Fibroblast of lung (primary cell): ENCODE results near the gene SERPINE2. TPM values are rescaled to one million over a fixed set of nuclear protein-coding genes. Genes with fewer than 3 reads are reported as not detected.

Experiments used
- DNase-seq, 2 donors: peaks; one replicate each; pipeline versions ENCODE4 v3.0.0 to v3.0.0-alpha.2; 2010; ENCODE audit warnings: low read depth in 2 of 2
- H2AFZ ChIP-seq: 2 replicates; pipeline ENCODE4 v1.5.1; 2012; ENCODE audit warnings: low read length, control low read depth, inconsistent platforms
- H3K27ac ChIP-seq: 2 replicates; pipeline ENCODE4 v1.5.1; 2011; ENCODE audit warnings: low read length, control low read depth; ENCODE audit not compliant: insufficient read depth
- H3K27me3 ChIP-seq: 2 replicates; pipeline ENCODE4 v1.5.1; 2011; ENCODE audit warnings: mild to moderate bottlenecking, low read length; ENCODE audit not compliant: control insufficient read depth, insufficient read depth
- H3K36me3 ChIP-seq: 2 replicates; pipeline ENCODE4 v1.5.1; 2011; ENCODE audit warnings: low read length; ENCODE audit not compliant: control insufficient read depth, insufficient read depth
- H3K4me1 ChIP-seq: 2 replicates; pipeline ENCODE4 v1.5.1; 2011; ENCODE audit warnings: low read length; ENCODE audit not compliant: control insufficient read depth, insufficient read depth; ENCODE audit errors: extremely low read depth
- H3K4me2 ChIP-seq: 2 replicates; pipeline ENCODE4 v1.5.1; 2011; ENCODE audit warnings: low read length, control low read depth; ENCODE audit not compliant: insufficient read depth; ENCODE audit errors: extremely low read depth
- H3K4me3 ChIP-seq, 4 experiments: fragments of 200-600 bp in 1 of 4; sonication (generic) in 1 of 4; replicated peaks in 1 of 4; 2 replicates each; pipeline ENCODE4 v1.5.1; 2011 to 2016; ENCODE audit warnings: low read length in 4 of 4, low read depth in 3 of 4, mild to moderate bottlenecking in 3 of 4, control low read depth in 2 of 4, inconsistent platforms in 1 of 4, mixed read lengths in 1 of 4; ENCODE audit not compliant: insufficient read depth in 1 of 4; ENCODE audit errors: control extremely low read depth in 1 of 4
- H3K79me2 ChIP-seq: 2 replicates; pipeline ENCODE4 v1.5.1; 2012; ENCODE audit warnings: mild to moderate bottlenecking, low read length, inconsistent platforms; ENCODE audit not compliant: control insufficient read depth, insufficient read depth
- H3K9ac ChIP-seq: 2 replicates; pipeline ENCODE4 v1.5.1; 2011; ENCODE audit warnings: mild to moderate bottlenecking, low read length, control low read depth; ENCODE audit not compliant: insufficient read depth
- H3K9me3 ChIP-seq: 2 replicates; pipeline ENCODE4 v1.5.1; 2012; ENCODE audit warnings: low read depth, low read length; ENCODE audit not compliant: control insufficient read depth, insufficient read depth
- H4K20me1 ChIP-seq: 2 replicates; pipeline ENCODE4 v1.5.1; 2011; ENCODE audit warnings: low read length; ENCODE audit not compliant: control insufficient read depth, insufficient read depth; ENCODE audit errors: extremely low read depth
- CTCF ChIP-seq, 2 donors: IDR thresholded peaks in 1 of 2; conservative IDR thresholded peaks in 1 of 2; 1 replicate in 1 of 2; 2 replicates in 1 of 2; pipeline ENCODE4 v1.5.1; 2011 to 2012; ENCODE audit warnings: low read length in 2 of 2, control low read depth in 1 of 2, inconsistent platforms in 1 of 2, low read depth in 1 of 2, mild to moderate bottlenecking in 1 of 2
- EZH2 ChIP-seq: IDR thresholded peaks from 2 replicates; pipeline ENCODE4 v1.5.1; 2012; ENCODE audit warnings: low read length, control low read depth, mild to moderate bottlenecking; ENCODE audit errors: missing control alignments
- polyA plus RNA-seq, 2 donors: library from polyadenylated mRNA; depleted of rRNA in 1 of 2; stranded (reverse) in 1 of 2; unstranded in 1 of 2; fragments of >200 nt; gene quantifications; 2 replicates each; pipeline ENCODE4 v1.2.1, GENCODE V29; 2011 to 2012; ENCODE audit warnings: missing spikeins in 1 of 2
- total RNA-seq: library from RNA; depleted of rRNA; stranded (reverse); fragments of >200 nt; gene quantifications from 2 replicates; pipeline ENCODE4 v1.2.1, GENCODE V29; 2014

Gene SERPINE2
- total and polyA plus RNA-seq, 2 donors (not counting 1 experiment from before 2014, with no cell fraction given) = 77.9 to 149 TPM

DNA sequence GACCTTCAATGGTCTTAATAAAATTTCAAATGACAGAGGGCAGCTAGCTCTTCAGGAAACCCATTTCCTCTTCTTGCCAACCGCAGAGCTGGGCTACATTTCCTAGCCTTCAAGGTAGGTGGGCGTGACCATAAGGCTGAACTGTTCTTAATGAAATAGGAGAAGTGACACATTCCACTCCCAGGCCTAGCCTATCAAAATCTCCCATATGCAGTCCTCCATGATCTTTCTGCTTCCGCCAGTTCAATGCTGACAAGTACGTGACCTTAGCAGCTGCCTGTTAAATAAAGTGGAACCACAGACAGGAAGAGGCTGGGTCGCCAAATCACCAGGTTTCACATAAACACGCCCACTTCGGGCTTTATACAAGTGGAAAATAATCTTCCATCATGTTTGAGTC, 13.2 kb downstream of the SERPINE2 start:
- Histone ChIP-seq H3K36me3 (no peaks in the 10 kb centered on the region), H3K4me2 (no peak overlapping the region), H3K4me3 (no peak overlapping the region), H3K9me3 (no peaks in the 10 kb centered on the region), H3K27me3 (no peaks in the 10 kb centered on the region), H3K27ac (no peak overlapping the region), H2AFZ (no peak overlapping the region), H3K4me1 (no peaks in the 10 kb centered on the region), H3K79me2 (no peaks in the 10 kb centered on the region), H4K20me1 (no peaks in the 10 kb centered on the region), H3K9ac (no peak overlapping the region)
- TF ChIP-seq CTCF (conservative IDR thresholded peaks at IDR 0.05 in 1 of 2, IDR thresholded peaks at IDR 0.05 in 1 of 2; ENCODE audit: low read depth in 1 of 2, low read length in 2 of 2) (no peak), EZH2 (no peak)
- no peak for DNase-seq

DNA sequence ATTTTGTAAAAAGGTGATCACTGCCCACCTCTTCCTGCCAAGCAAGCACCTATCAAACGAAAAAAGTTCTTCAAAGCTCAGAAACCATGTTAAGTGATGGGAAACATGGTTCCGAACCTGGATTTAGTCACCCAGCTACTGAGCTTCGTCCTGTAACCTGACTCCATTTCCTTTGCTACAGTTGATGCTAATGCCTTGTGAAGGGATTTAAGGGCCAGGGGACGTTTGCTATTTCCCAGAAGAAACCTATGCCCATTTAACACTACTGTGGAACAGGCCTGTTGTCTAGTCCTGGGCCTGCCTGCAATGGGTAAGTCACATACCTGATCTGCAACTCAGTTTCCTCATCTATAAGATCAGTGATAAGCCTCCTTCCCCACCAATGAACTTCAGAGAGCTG, 14.8 kb downstream of the SERPINE2 start:
- no peak overlapping the region for H3K4me3 ChIP-seq
- no peaks in the 10 kb centered on the region for H4K20me1 ChIP-seq
- no peak for DNase-seq
- H3K4me2 ChIP-seq = no peak overlapping the region
- H3K9me3 ChIP-seq = no peaks in the 10 kb centered on the region
- H3K79me2 ChIP-seq = no peaks in the 10 kb centered on the region
- H3K27ac ChIP-seq = no peak overlapping the region
- no peak overlapping the region for H3K9ac ChIP-seq
- no peaks in the 10 kb centered on the region for H3K4me1 ChIP-seq
- no peak overlapping the region for H2AFZ ChIP-seq
- H3K36me3 ChIP-seq = no peaks in the 10 kb centered on the region
- no peak for TF ChIP-seq EZH2
- TF ChIP-seq CTCF (conservative IDR thresholded peaks at IDR 0.05 in 1 of 2, IDR thresholded peaks at IDR 0.05 in 1 of 2; ENCODE audit: low read depth in 1 of 2, low read length in 2 of 2) = no peak
- H3K27me3 ChIP-seq = no peaks in the 10 kb centered on the region

DNA sequence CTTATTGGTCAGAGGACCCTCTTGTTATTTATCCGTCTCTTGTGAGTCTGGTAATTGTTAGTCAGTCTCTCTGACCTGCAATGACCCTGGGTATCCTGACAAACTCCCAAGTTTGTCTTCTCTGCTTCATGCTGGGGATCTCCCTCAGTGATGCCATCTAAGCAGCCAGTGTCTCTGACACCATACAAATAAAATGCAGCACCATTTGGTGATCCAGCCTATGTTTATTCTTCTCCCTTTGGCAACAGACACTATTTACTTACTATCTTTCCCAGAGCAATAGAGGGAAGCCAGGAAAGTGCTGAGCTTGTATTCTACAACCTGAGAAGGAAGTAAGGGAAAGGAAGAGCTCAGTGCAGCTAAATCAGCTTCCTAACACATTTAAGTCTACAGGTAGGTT, 15.9 kb downstream of the SERPINE2 start:
- Histone ChIP-seq H3K36me3 (no peaks in the 10 kb centered on the region), H3K9ac (no peak overlapping the region), H3K27ac (no peak overlapping the region), H3K4me1 (no peaks in the 10 kb centered on the region), H3K4me2 (no peak overlapping the region), H3K27me3 (no peaks in the 10 kb centered on the region), H3K9me3 (no peaks in the 10 kb centered on the region), H4K20me1 (no peaks in the 10 kb centered on the region), H3K4me3 (no peak overlapping the region), H3K79me2 (no peaks in the 10 kb centered on the region), H2AFZ (no peak overlapping the region)
- TF ChIP-seq CTCF (conservative IDR thresholded peaks at IDR 0.05 in 1 of 2, IDR thresholded peaks at IDR 0.05 in 1 of 2; ENCODE audit: low read depth in 1 of 2, low read length in 2 of 2) (no peak), EZH2 (no peak)
- peak in 1 of 2 donors; percentile 45 for DNase-seq
